Measurements from ENCODE around the gene TRIM17.

DNA sequence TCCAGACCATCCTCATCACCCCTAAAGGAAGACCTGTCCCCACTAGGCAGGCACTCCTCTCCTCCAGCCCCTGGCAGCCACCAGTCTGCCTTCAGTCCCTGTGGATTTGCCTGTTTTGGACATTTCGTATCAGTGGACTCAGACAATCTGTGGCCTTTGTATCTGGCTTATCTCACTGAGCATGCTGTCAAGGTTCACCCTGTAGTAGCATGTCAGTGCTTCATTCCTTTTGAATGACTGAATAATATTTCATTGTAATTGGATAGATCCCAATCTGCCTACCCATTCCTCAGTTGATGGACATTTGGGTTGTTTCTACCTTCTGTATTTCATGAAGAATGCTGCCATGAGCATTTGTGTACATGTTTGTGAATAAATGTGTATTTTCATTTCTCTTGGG is 37.6 kb upstream of the TRIM17 start:
- TF ChIP-seq, protein P1, sequence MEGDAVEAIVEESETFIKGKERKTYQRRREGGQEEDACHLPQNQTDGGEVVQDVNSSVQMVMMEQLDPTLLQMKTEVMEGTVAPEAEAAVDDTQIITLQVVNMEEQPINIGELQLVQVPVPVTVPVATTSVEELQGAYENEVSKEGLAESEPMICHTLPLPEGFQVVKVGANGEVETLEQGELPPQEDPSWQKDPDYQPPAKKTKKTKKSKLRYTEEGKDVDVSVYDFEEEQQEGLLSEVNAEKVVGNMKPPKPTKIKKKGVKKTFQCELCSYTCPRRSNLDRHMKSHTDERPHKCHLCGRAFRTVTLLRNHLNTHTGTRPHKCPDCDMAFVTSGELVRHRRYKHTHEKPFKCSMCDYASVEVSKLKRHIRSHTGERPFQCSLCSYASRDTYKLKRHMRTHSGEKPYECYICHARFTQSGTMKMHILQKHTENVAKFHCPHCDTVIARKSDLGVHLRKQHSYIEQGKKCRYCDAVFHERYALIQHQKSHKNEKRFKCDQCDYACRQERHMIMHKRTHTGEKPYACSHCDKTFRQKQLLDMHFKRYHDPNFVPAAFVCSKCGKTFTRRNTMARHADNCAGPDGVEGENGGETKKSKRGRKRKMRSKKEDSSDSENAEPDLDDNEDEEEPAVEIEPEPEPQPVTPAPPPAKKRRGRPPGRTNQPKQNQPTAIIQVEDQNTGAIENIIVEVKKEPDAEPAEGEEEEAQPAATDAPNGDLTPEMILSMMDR (conservative IDR thresholded peaks at IDR 0.05; ENCODE audit: low read depth, low read length), result no peak
- no peak for TF ChIP-seq EZH2 (IDR thresholded peaks at IDR 0.05; ENCODE audit: low read length, unreplicated experiment)

All from PC-3 (cell line).